Omental fat pad (tissue), 4 donors: ENCODE data around the gene EXOC7. TPM values are rescaled to one million over a fixed set of nuclear protein-coding genes. Genes with fewer than 3 reads are reported as not detected.

Source experiments
- ATAC-seq: fragments of 150-250 bp; one replicate; pipeline ENCODE4 v1.9.1; 2016; ENCODE audit warnings: mild to moderate bottlenecking, moderate library complexity; ENCODE audit not compliant: low FRiP score
- DNase-seq: peaks from one replicate; pipeline ENCODE4 v3.0.0-alpha.2; 2019; ENCODE audit warnings: low spot score
- CTCF ChIP-seq, 3 donors: fragments of 450-650 bp; IDR thresholded peaks; one replicate each; pipeline ENCODE4 v1.5.1; 2016 to 2017; ENCODE audit warnings: antibody characterized with exemption in 3 of 3, mild to moderate bottlenecking in 3 of 3, moderate library complexity in 2 of 3
- small RNA-seq: library from RNA; depleted of rRNA; stranded (forward); fragments of <200 nt; gene quantifications from one replicate; pipeline ENCODE3, GENCODE V24; 2016
- total RNA-seq, 4 donors: library from RNA; depleted of rRNA; stranded (reverse); fragments of >200 nt; gene quantifications; one replicate each; pipeline ENCODE4 v1.1.0, GENCODE V29; 2016

Gene EXOC7
- total RNA-seq, 4 donors from 2014 or later, result 69.3 to 93.9 (median 74.1) TPM

GRCh38 chr17:76032073-76032779, 71.4 kb downstream of the EXOC7 start:
- ATAC-seq, result no peak
- DNase-seq, result no peak
- no peak for TF ChIP-seq CTCF (IDR thresholded peaks at IDR 0.05)

Small RNA genes lying within 50 kb of the gene (small RNA-seq; reads per million reads assigned to genes)
- not detected for gene MIR6868

Other genes with a start within 250 kb of the EXOC7 start
- 10 to 100 TPM; 43.1 to 72.3 (median 50.2) TPM for gene WBP2, start 248.5 kb downstream of the EXOC7 start, total RNA-seq
- 10 to 100 TPM; 18.5 to 53.8 (median 29.6) TPM for gene TRIM47, start 225.2 kb downstream of the EXOC7 start, total RNA-seq
- gene TRIM65, start 206.8 kb downstream of the EXOC7 start, total RNA-seq, result 10 to 100 TPM; 10.0 to 37.4 (median 16.2) TPM
- 10 to 100 TPM; 24.9 to 46.0 (median 35.6) TPM for gene MRPL38, start 198.9 kb downstream of the EXOC7 start, total RNA-seq
- gene FBF1, start 162.7 kb downstream of the EXOC7 start, total RNA-seq, result 1 to 10 TPM; 4.7 to 8.8 (median 7.0) TPM
- 100 to 1,000 TPM in 3 of 4 donors, 10 to 100 TPM in 1; 63.7 to 176 (median 123) TPM for gene ACOX1, start 124.6 kb downstream of the EXOC7 start, total RNA-seq
- 10 to 100 TPM; 17.5 to 28.6 (median 19.9) TPM for gene TEN1, start 124.5 kb downstream of the EXOC7 start, total RNA-seq
- 1 to 10 TPM; 5.0 to 8.0 (median 5.8) TPM for gene CDK3, start 102.9 kb downstream of the EXOC7 start, total RNA-seq
- gene EVPL, start 76.5 kb downstream of the EXOC7 start, total RNA-seq, result 1 to 10 TPM in 3 of 4 donors, under 1 TPM in 1; 0.47 to 3.7 (median 1.4) TPM
- gene SRP68, start 31.3 kb downstream of the EXOC7 start, total RNA-seq, result 10 to 100 TPM; 42.3 to 62.0 (median 49.6) TPM
- under 1 TPM in 1 of 4 donors, not detected in 3; 0.50 TPM for gene GALR2, start 29.0 kb downstream of the EXOC7 start, total RNA-seq
- not detected for gene ZACN, start 24.6 kb downstream of the EXOC7 start, total RNA-seq
- gene FOXJ1, start 37.5 kb upstream of the EXOC7 start, total RNA-seq, result under 1 TPM in 1 of 4 donors, not detected in 3; 0.46 TPM
- gene RNF157, start 136.7 kb upstream of the EXOC7 start, total RNA-seq, result 10 to 100 TPM in 3 of 4 donors, 1 to 10 TPM in 1; 8.4 to 23.5 (median 17.4) TPM
- gene UBALD2, start 161.6 kb upstream of the EXOC7 start, total RNA-seq, result 10 to 100 TPM in 2 of 4 donors, 1 to 10 TPM in 2; 7.0 to 25.9 (median 13.7) TPM
- gene QRICH2, start 204.5 kb upstream of the EXOC7 start, total RNA-seq, result 1 to 10 TPM; 1.2 to 1.8 (median 1.6) TPM